CD14-positive monocyte (primary cell): ENCODE results near the gene CTDP1. TPM values are rescaled to one million over a fixed set of nuclear protein-coding genes. Genes with fewer than 3 reads are reported as not detected.

Experiments
- DNase-seq, 3 donors: peaks; one replicate each; pipeline ENCODE4 v3.0.0-alpha.2; 2011 to 2022
- H2AFZ ChIP-seq: 2 replicates; pipeline ENCODE4 v1.6.0; 2012; ENCODE audit warnings: mild to moderate bottlenecking, low read depth, low read length, inconsistent platforms; ENCODE audit not compliant: insufficient read depth, poor library complexity, severe bottlenecking
- H3K27ac ChIP-seq, 2 donors: 1 replicate in 1 of 2; 2 replicates in 1 of 2; pipeline ENCODE4 v1.5.1; 2012 to 2013; ENCODE audit warnings: low read length in 2 of 2, control low read depth in 1 of 2, inconsistent platforms in 1 of 2, low read depth in 1 of 2, mild to moderate bottlenecking in 1 of 2
- H3K27me3 ChIP-seq, 2 donors: one replicate each; pipeline versions ENCODE4 v1.6.0 to v1.6.1; 2011 to 2013; ENCODE audit warnings: low read length in 2 of 2; ENCODE audit not compliant: control insufficient read depth in 2 of 2, insufficient read depth in 2 of 2
- H3K36me3 ChIP-seq, 2 donors: replicated peaks in 1 of 2; 1 replicate in 1 of 2; 2 replicates in 1 of 2; pipeline versions ENCODE4 v1.5.1 to v1.6.1; 2012 to 2013; ENCODE audit warnings: low read length in 2 of 2, control low read depth in 1 of 2, inconsistent platforms in 1 of 2, mild to moderate bottlenecking in 1 of 2; ENCODE audit not compliant: insufficient read depth in 2 of 2, control insufficient read depth in 1 of 2
- H3K4me1 ChIP-seq, 2 donors: 1 replicate in 1 of 2; 2 replicates in 1 of 2; pipeline versions ENCODE4 v1.5.1 to v1.6.1; 2012 to 2013; ENCODE audit warnings: low read length in 2 of 2, control low read depth in 1 of 2, inconsistent platforms in 1 of 2, mild to moderate bottlenecking in 1 of 2, moderate library complexity in 1 of 2; ENCODE audit not compliant: insufficient read depth in 2 of 2, control insufficient read depth in 1 of 2
- H3K4me2 ChIP-seq: replicated peaks from 2 replicates; pipeline ENCODE3; 2012; ENCODE audit warnings: low read length, moderate library complexity, mild to moderate bottlenecking; ENCODE audit not compliant: poor library complexity, severe bottlenecking; ENCODE audit errors: extremely low read depth
- H3K4me3 ChIP-seq, 3 experiments: fragments of 200-600 bp in 1 of 3; sonication (generic) in 1 of 3; replicated peaks in 1 of 3; 1 replicate in 2 of 3; 2 replicates in 1 of 3; pipeline ENCODE4 v1.5.1; 2011 to 2013; ENCODE audit warnings: low read length in 3 of 3, mild to moderate bottlenecking in 3 of 3, control low read depth in 2 of 3, low read depth in 2 of 3, inconsistent platforms in 1 of 3, moderate library complexity in 1 of 3
- H3K79me2 ChIP-seq: 2 replicates; pipeline ENCODE4 v1.6.0; 2012; ENCODE audit warnings: mild to moderate bottlenecking, control low read depth, inconsistent platforms, low read length, moderate library complexity; ENCODE audit not compliant: insufficient read depth
- H3K9ac ChIP-seq: 2 replicates; pipeline ENCODE4 v1.6.0; 2017; ENCODE audit warnings: low read length, mild to moderate bottlenecking; ENCODE audit not compliant: insufficient read depth, poor library complexity, severe bottlenecking
- H3K9me3 ChIP-seq, 2 donors: replicated peaks in 1 of 2; 1 replicate in 1 of 2; 2 replicates in 1 of 2; pipeline versions ENCODE4 v1.5.1 to v1.6.1; 2012 to 2013; ENCODE audit warnings: low read length in 2 of 2, control low read depth in 1 of 2; ENCODE audit not compliant: control insufficient read depth in 1 of 2, insufficient read depth in 1 of 2
- H4K20me1 ChIP-seq: 2 replicates; pipeline ENCODE4 v1.6.0; 2012; ENCODE audit warnings: mild to moderate bottlenecking, low read length, control low read depth, moderate library complexity; ENCODE audit not compliant: insufficient read depth
- H3K27ac Mint-ChIP-seq, 7 donors: one replicate each; pipeline ENCODE4 v1.8.0; 2020; ENCODE audit warnings: mild to moderate bottlenecking in 7 of 7, mixed read lengths in 7 of 7, moderate library complexity in 6 of 7, inconsistent platforms in 2 of 7
- H3K27me3 Mint-ChIP-seq, 3 donors: one replicate each; pipeline ENCODE4 v1.8.0; 2021 to 2022; ENCODE audit warnings: low read depth in 3 of 3, mild to moderate bottlenecking in 3 of 3, mixed read lengths in 3 of 3, moderate library complexity in 3 of 3, inconsistent platforms in 1 of 3
- H3K36me3 Mint-ChIP-seq, 2 donors: one replicate each; pipeline ENCODE4 v1.8.0; 2020; ENCODE audit warnings: mixed read lengths in 2 of 2, inconsistent platforms in 1 of 2, mild to moderate bottlenecking in 1 of 2
- H3K4me1 Mint-ChIP-seq: one replicate; pipeline ENCODE4 v1.8.0; 2020; ENCODE audit warnings: mild to moderate bottlenecking, mixed read lengths
- H3K4me3 Mint-ChIP-seq, 2 donors: one replicate each; pipeline ENCODE4 v1.8.0; 2020; ENCODE audit warnings: mild to moderate bottlenecking in 2 of 2, mixed read lengths in 2 of 2, moderate library complexity in 1 of 2
- H3K9me3 Mint-ChIP-seq, 7 donors: one replicate each; pipeline ENCODE4 v1.8.0; 2020 to 2022; ENCODE audit warnings: mixed read lengths in 7 of 7, mild to moderate bottlenecking in 6 of 7, moderate library complexity in 6 of 7, inconsistent platforms in 2 of 7
- WGBS: methylation state at CpG from one replicate; pipeline ENCODE4 v1.1.5; 2013; ENCODE audit warnings: missing lambda C conversion rate; ENCODE audit not compliant: insufficient coverage; 5-methylcytosine and 5-hydroxymethylcytosine counted together
- intact Hi-C, 2 donors: fragments of 100-400 bp; cut with micrococcal nuclease; formaldehyde crosslinking; loops; one replicate each; pipeline versions ENCODE4 v1.15.0 to v1.15.1; 2023
- polyA plus RNA-seq, 3 donors: library from polyadenylated mRNA; depleted of rRNA in 1 of 3; unstranded in 2 of 3; stranded (reverse) in 1 of 3; fragments of 300-500 nt in 2 of 3; fragments of >200 nt in 1 of 3; fragmentation: Illumina TruSeq in 2 of 3; gene quantifications; 1 replicate in 2 of 3; 2 replicates in 1 of 3; pipeline ENCODE4 v1.2.3, GENCODE V29; 2012 to 2021
- TF ChIP-seq, protein P1 (sequence below): fragments of 200-600 bp; IDR thresholded peaks from one replicate; pipeline ENCODE4 v1.8.0; 2022; ENCODE audit warnings: antibody characterized with exemption, mild to moderate bottlenecking

The CTDP1 gene
- polyA plus RNA-seq, 3 donors, result 9.1 to 13.9 (median 9.1) TPM

GRCh38 chr18:79685971-79686370 is 6.4 kb downstream of the CTDP1 start:
- peaks cover 19 to 45% of the 10 kb centered on the region in 2 donors for H3K4me1 ChIP-seq
- Mint-ChIP-seq H3K27ac (peak overlapping the region in 1 of 7 donors; percentile 11), H3K4me1 (peaks cover 45% of the 10 kb centered on the region), H3K4me3 (no peak overlapping the region), H3K27me3 (peaks cover 0 to under 1% (median 0%) of the 10 kb centered on the region in 3 donors), H3K36me3 (peaks cover 17 to 44% of the 10 kb centered on the region in 2 donors), H3K9me3 (peaks cover 0 to 3% (median 0%) of the 10 kb centered on the region in 7 donors)
- WGBS, result 100% methylated on average over 3 of the region's 7 CpGs
- H3K79me2 ChIP-seq, result peaks cover 93% of the 10 kb centered on the region
- H3K4me2 ChIP-seq, result no peak overlapping the region
- peaks cover 0 to 4% of the 10 kb centered on the region in 2 donors for H3K9me3 ChIP-seq
- H3K4me3 ChIP-seq, result no peak overlapping the region
- H2AFZ ChIP-seq, result no peak overlapping the region
- intact Hi-C loops, result loop anchor here in 1 of 2 donors (5.0 to 10.0 kb wide), 3 partner anchors 109 to 621 kb away; partner anchors contain the start of genes ATP9B and KCNG2
- no peak overlapping the region for H3K9ac ChIP-seq
- H3K36me3 ChIP-seq, result peaks cover 0 to 5% of the 10 kb centered on the region in 2 donors
- H3K27ac ChIP-seq, result no peak overlapping the region
- no peaks in the 10 kb centered on the region for H3K27me3 ChIP-seq
- DNase-seq, result no peak
- TF ChIP-seq, protein P1, sequence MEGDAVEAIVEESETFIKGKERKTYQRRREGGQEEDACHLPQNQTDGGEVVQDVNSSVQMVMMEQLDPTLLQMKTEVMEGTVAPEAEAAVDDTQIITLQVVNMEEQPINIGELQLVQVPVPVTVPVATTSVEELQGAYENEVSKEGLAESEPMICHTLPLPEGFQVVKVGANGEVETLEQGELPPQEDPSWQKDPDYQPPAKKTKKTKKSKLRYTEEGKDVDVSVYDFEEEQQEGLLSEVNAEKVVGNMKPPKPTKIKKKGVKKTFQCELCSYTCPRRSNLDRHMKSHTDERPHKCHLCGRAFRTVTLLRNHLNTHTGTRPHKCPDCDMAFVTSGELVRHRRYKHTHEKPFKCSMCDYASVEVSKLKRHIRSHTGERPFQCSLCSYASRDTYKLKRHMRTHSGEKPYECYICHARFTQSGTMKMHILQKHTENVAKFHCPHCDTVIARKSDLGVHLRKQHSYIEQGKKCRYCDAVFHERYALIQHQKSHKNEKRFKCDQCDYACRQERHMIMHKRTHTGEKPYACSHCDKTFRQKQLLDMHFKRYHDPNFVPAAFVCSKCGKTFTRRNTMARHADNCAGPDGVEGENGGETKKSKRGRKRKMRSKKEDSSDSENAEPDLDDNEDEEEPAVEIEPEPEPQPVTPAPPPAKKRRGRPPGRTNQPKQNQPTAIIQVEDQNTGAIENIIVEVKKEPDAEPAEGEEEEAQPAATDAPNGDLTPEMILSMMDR, result no peak
- peaks cover 99% of the 10 kb centered on the region for H4K20me1 ChIP-seq

DNA sequence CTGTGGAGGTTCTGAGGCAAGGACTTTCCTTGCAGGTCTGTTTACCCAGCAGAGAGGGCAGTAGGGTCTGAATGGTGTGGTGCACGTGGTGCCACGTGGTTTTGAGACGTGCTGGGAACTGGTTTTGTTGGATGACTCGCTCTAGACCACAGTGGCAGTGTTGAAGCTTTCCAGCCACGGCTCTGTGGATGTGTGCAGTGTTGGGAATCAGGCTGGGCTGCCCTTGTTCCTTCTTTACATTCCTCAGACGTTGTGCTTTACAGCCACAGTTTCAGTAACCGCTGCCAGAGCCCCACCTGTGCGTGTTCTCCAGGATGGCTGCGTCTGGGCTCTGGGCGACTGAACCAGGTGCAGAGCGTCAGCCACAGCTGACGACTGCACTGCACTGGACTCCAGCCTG is 8.2 kb downstream of the CTDP1 start:
- Mint-ChIP-seq H3K4me3 (no peak overlapping the region), H3K36me3 (peaks cover 15 to 36% of the 10 kb centered on the region in 2 donors), H3K9me3 (peaks cover 0 to 3% (median 0%) of the 10 kb centered on the region in 7 donors), H3K4me1 (peaks cover 26% of the 10 kb centered on the region), H3K27me3 (peaks cover 0 to under 1% (median 0%) of the 10 kb centered on the region in 3 donors), H3K27ac (no peak overlapping the region)
- Histone ChIP-seq H4K20me1 (peaks cover 94% of the 10 kb centered on the region), H3K4me3 (no peak overlapping the region), H3K4me2 (no peak overlapping the region), H3K27ac (no peak overlapping the region), H3K9me3 (peaks cover 0 to 4% of the 10 kb centered on the region in 2 donors), H3K27me3 (no peaks in the 10 kb centered on the region), H3K9ac (no peak overlapping the region), H3K4me1 (peaks cover 1 to 27% of the 10 kb centered on the region in 2 donors), H3K36me3 (peaks cover 0 to 5% of the 10 kb centered on the region in 2 donors), H3K79me2 (peaks cover 87% of the 10 kb centered on the region), H2AFZ (no peak overlapping the region)
- WGBS, result 79% methylated on average over 8 of the region's 12 CpGs
- DNase-seq, result no peak
- intact Hi-C loops, result loop anchor here in 1 of 2 donors (5.0 to 10.0 kb wide), 3 partner anchors 107 to 623 kb away; partner anchors contain the start of genes ATP9B and KCNG2
- TF ChIP-seq, protein P1, result no peak
